Measurements from ENCODE around the gene WDR64. TPM values are rescaled to one million over a fixed set of nuclear protein-coding genes. Genes with fewer than 3 reads are reported as not detected.
A peak's percentile ranks its signal among the peaks of the same experiment; 100 is the strongest.

The WDR64 gene
- total RNA-seq, 2 donors from 2014 or later = not detected

DNA sequence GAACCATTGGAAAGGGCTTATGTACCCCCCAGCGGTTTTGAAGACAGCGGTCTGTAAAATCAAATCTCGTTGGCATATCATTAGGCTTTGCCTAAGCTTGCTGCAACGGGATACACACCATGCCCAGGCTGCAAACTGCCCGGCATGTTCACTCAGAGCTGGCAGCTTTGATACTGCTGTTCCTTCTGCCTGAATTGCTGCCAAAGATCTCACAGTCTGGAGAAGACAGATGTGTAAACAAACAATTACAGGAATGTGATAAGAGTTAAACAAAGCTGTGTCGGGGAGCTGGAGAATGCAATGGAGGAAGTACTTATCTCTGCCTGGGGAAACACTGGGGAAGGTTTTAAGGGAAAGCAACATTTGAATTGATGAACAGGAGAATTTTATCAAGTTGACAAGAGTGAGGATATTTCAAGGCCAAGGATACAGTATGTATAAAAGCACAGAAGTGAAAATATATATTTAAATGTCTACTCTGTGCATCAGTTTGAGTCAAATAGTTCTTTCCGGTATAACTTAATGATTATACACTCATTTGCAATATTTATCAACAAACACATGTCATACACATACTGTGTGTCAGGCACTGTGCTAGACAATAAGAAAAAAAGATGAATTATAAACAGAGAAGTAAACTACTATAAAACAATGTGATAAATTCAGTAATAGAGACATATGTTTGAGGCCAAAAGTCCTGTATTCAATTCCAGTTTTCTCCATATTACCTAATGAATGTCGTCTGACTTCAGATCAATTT is 41.8 kb upstream of the WDR64 start:
- DNase-seq = peak; percentile 53
- Histone ChIP-seq H3K9me3 (ENCODE audit: control insufficient read depth, low read length) (no peaks in the 10 kb centered on the region), H3K4me1 (ENCODE audit: control insufficient read depth, insufficient read depth, low read length) (peaks cover 10% of the 10 kb centered on the region), H3K27ac (ENCODE audit: low read depth, low read length) (no peak overlapping the region), H3K9ac (ENCODE audit: extremely low read depth, low read length, poor library complexity, severe bottlenecking) (no peak overlapping the region), H3K36me3 (ENCODE audit: control insufficient read depth, insufficient read depth, low read length) (no peaks in the 10 kb centered on the region), H3K4me3 (ENCODE audit: low read length) (peak overlapping the region; percentile 38), H3K27me3 (ENCODE audit: control insufficient read depth, insufficient read depth, low read length, poor library complexity, severe bottlenecking) (peaks cover 5% of the 10 kb centered on the region)
- TF ChIP-seq CTCF (conservative IDR thresholded peaks at IDR 0.05) = no peak
- Mint-ChIP-seq H3K36me3 (ENCODE audit: low read depth) (no peaks in the 10 kb centered on the region), H3K4me1 (peaks cover 3% of the 10 kb centered on the region), H3K4me3 (no peak overlapping the region), H3K27ac (no peak overlapping the region), H3K9me3 (no peaks in the 10 kb centered on the region), H3K27me3 (ENCODE audit: insufficient read depth) (no peaks in the 10 kb centered on the region)
- WGBS, 2 experiments (ENCODE audit: insufficient coverage in 1 of 2, insufficient read length in 1 of 2) = 78 to 79% methylated on average over 7 to 8 of the region's 8 CpGs

- no peak overlapping the region for H3K27ac Mint-ChIP-seq
- peaks cover 10% of the 10 kb centered on the region for H3K4me1 ChIP-seq (ENCODE audit: control insufficient read depth, insufficient read depth, low read length)
- H3K4me1 Mint-ChIP-seq = peaks cover 7% of the 10 kb centered on the region
- no peaks in the 10 kb centered on the region for H3K36me3 Mint-ChIP-seq (ENCODE audit: low read depth)
- no peaks in the 10 kb centered on the region for H3K27me3 Mint-ChIP-seq (ENCODE audit: insufficient read depth)
- H3K9ac ChIP-seq (ENCODE audit: extremely low read depth, low read length, poor library complexity, severe bottlenecking) = no peak overlapping the region
- peak; percentile 88 for TF ChIP-seq CTCF (conservative IDR thresholded peaks at IDR 0.05)
- H3K9me3 Mint-ChIP-seq = no peaks in the 10 kb centered on the region
- no peaks in the 10 kb centered on the region for H3K36me3 ChIP-seq (ENCODE audit: control insufficient read depth, insufficient read depth, low read length)
- no peak overlapping the region for H3K4me3 Mint-ChIP-seq
- H3K9me3 ChIP-seq (ENCODE audit: control insufficient read depth, low read length) = no peaks in the 10 kb centered on the region
- DNase-seq = no peak
- H3K27ac ChIP-seq (ENCODE audit: low read depth, low read length) = no peak overlapping the region
- WGBS, 2 experiments (ENCODE audit: insufficient coverage in 1 of 2, insufficient read length in 1 of 2) = 49 to 61% methylated on average over 3 of the region's 3 CpGs
- H3K27me3 ChIP-seq (ENCODE audit: control insufficient read depth, insufficient read depth, low read length, poor library complexity, severe bottlenecking) = peaks cover 5% of the 10 kb centered on the region
- no peak overlapping the region for H3K4me3 ChIP-seq (ENCODE audit: low read length)
Measured at GRCh38 chr1:241611063-241611462, 41.0 kb upstream of the WDR64 start.

- Mint-ChIP-seq H3K9me3 (no peaks in the 10 kb centered on the region), H3K36me3 (ENCODE audit: low read depth) (no peaks in the 10 kb centered on the region), H3K27ac (no peak overlapping the region), H3K4me1 (peaks cover 7% of the 10 kb centered on the region), H3K4me3 (no peak overlapping the region), H3K27me3 (ENCODE audit: insufficient read depth) (no peaks in the 10 kb centered on the region)
- 96% methylated on average over 1 of the region's 1 CpG; no CpG with 5 or more reads in 1 of the 2 experiments for WGBS, 2 experiments (ENCODE audit: insufficient coverage in 1 of 2, insufficient read length in 1 of 2)
- DNase-seq = no peak
- Histone ChIP-seq H3K4me3 (ENCODE audit: low read length) (no peak overlapping the region), H3K27ac (ENCODE audit: low read depth, low read length) (no peak overlapping the region), H3K9me3 (ENCODE audit: control insufficient read depth, low read length) (no peaks in the 10 kb centered on the region), H3K9ac (ENCODE audit: extremely low read depth, low read length, poor library complexity, severe bottlenecking) (no peak overlapping the region), H3K27me3 (ENCODE audit: control insufficient read depth, insufficient read depth, low read length, poor library complexity, severe bottlenecking) (peaks cover 5% of the 10 kb centered on the region), H3K36me3 (ENCODE audit: control insufficient read depth, insufficient read depth, low read length) (no peaks in the 10 kb centered on the region), H3K4me1 (ENCODE audit: control insufficient read depth, insufficient read depth, low read length) (peaks cover 10% of the 10 kb centered on the region)
- no peak for TF ChIP-seq CTCF (conservative IDR thresholded peaks at IDR 0.05)
Measured at GRCh38 chr1:241611736-241612135, 40.3 kb upstream of the WDR64 start.
